GM12878 (cell line): Measurements from ENCODE around the gene ARHGAP26. TPM values are rescaled to one million over a fixed set of nuclear protein-coding genes. Genes with fewer than 3 reads are reported as not detected.

ENCODE experiments used
- ATAC-seq: fragments of 200-7000 bp; cut with Tn5 transposase; 3 replicates; pipeline ENCODE4 v1.9.1; 2020; ENCODE audit warnings: mild to moderate bottlenecking, moderate library complexity
- BruUV-seq: library from RNA; stranded (reverse); fragments of 400-500 nt; replicated peaks from 2 replicates; lab custom pipeline; 2021; lab: Mats Ljungman, UMichigan
- CTCF ChIA-PET: fragments of 300-600 bp; sonication (Branson Sonifier 250); formaldehyde crosslinking; extraction: SDS; loops from one replicate; lab custom pipeline; 2021; ENCODE audit warnings: inconsistent platforms; lab: Yijun Ruan, JAX
- POLR2A ChIA-PET: fragments of 350-600 bp; formaldehyde crosslinking; extraction: SDS; loops from one replicate; lab custom pipeline; 2021; ENCODE audit warnings: inconsistent platforms; lab: Charles Lee
- RAD21 ChIA-PET: fragments of 300-600 bp; sonication (Branson Sonifier 250); formaldehyde crosslinking; loops from one replicate; lab custom pipeline; 2023; ENCODE audit warnings: antibody characterized with exemption; ENCODE audit not compliant: unreplicated experiment; lab: Charles Lee
- SMC1A ChIA-PET: fragments of 300-600 bp; sonication (Branson Sonifier 250); formaldehyde crosslinking; loops from one replicate; lab custom pipeline; 2023; ENCODE audit not compliant: unreplicated experiment, uncharacterized antibody; lab: Charles Lee
- DNase-seq: peaks from one replicate; pipeline ENCODE4 v3.0.0-alpha.2; 2011; ENCODE audit warnings: low read depth, low spot score
- FAIRE-seq: peaks from 3 replicates; lab custom pipeline; 2011; peaks lifted over from hg19 to GRCh38; lab: Jason Lieb, UNC
- H2AFZ ChIP-seq: 2 replicates; pipeline ENCODE4 v1.6.0; 2011; ENCODE audit warnings: low read depth, low read length, control low read depth; ENCODE audit not compliant: control insufficient read depth
- H3K27ac ChIP-seq: 2 replicates; pipeline ENCODE4 v1.5.1; 2011; ENCODE audit warnings: control low read depth; ENCODE audit not compliant: control insufficient read depth, insufficient read depth
- H3K27me3 ChIP-seq, 2 experiments: replicated peaks in 1 of 2; 2 replicates each; pipeline versions ENCODE4 v1.6.0 to v1.6.1; 2011; ENCODE audit warnings: low read length in 1 of 2; ENCODE audit not compliant: control insufficient read depth in 2 of 2, insufficient read depth in 2 of 2
- H3K36me3 ChIP-seq, 2 experiments: 2 replicates each; pipeline ENCODE4 v1.5.1; 2011; ENCODE audit warnings: low read length in 1 of 2; ENCODE audit not compliant: control insufficient read depth in 2 of 2, insufficient read depth in 2 of 2
- H3K4me1 ChIP-seq: 2 replicates; pipeline ENCODE4 v1.6.1; 2011; ENCODE audit warnings: mild to moderate bottlenecking, low read length, moderate library complexity, mixed read lengths; ENCODE audit not compliant: control insufficient read depth, insufficient read depth
- H3K4me2 ChIP-seq: 2 replicates; pipeline ENCODE4 v1.6.0; 2011; ENCODE audit warnings: control low read depth; ENCODE audit not compliant: control insufficient read depth, insufficient read depth
- H3K4me3 ChIP-seq: fragments of 200-600 bp; sonication (generic); 2 replicates; pipeline ENCODE4 v1.5.1; 2016
- H3K79me2 ChIP-seq: 2 replicates; pipeline ENCODE4 v1.6.0; 2011; ENCODE audit warnings: low read length; ENCODE audit not compliant: control insufficient read depth, insufficient read depth
- H3K9ac ChIP-seq: 2 replicates; pipeline ENCODE4 v1.8.0; 2011; ENCODE audit warnings: low read length, control low read depth, mixed read lengths; ENCODE audit not compliant: control insufficient read depth, insufficient read depth
- H3K9me3 ChIP-seq: replicated peaks from 3 replicates; pipeline ENCODE4 v1.5.1; 2011; ENCODE audit warnings: mild to moderate bottlenecking, low read length; ENCODE audit not compliant: control insufficient read depth, insufficient read depth
- H4K20me1 ChIP-seq: 2 replicates; pipeline ENCODE4 v1.6.0; 2011; ENCODE audit not compliant: control insufficient read depth, insufficient read depth
- CHD4 ChIP-seq: fragments of 200-600 bp; sonication (generic); IDR thresholded peaks from 2 replicates; pipeline ENCODE4 v1.6.1; 2016; ENCODE audit warnings: mild to moderate bottlenecking
- FOXK2 ChIP-seq: fragments of 450-650 bp; IDR thresholded peaks from 2 replicates; pipeline ENCODE4 v1.6.1; 2017; ENCODE audit warnings: mild to moderate bottlenecking, moderate library complexity
- IKZF2 ChIP-seq, 2 experiments: fragments of 450-650 bp; IDR thresholded peaks; 2 replicates each; pipeline ENCODE4 v1.6.1; 2017; ENCODE audit warnings: mild to moderate bottlenecking in 2 of 2, moderate library complexity in 2 of 2
- MYB ChIP-seq: fragments of 150-350 bp; IDR thresholded peaks from 2 replicates; pipeline ENCODE4 v1.6.1; 2014; ENCODE audit warnings: mild to moderate bottlenecking, low read depth, low read length, borderline replicate concordance
- SIX5 ChIP-seq: IDR thresholded peaks from 2 replicates; pipeline ENCODE4 v1.6.1; 2011; ENCODE audit warnings: mild to moderate bottlenecking, low read depth, low read length, moderate library complexity; ENCODE audit not compliant: severe bottlenecking
- SRF ChIP-seq, 2 experiments: IDR thresholded peaks; 2 replicates each; pipeline ENCODE4 v1.6.1; 2011; ENCODE audit warnings: low read depth in 2 of 2, low read length in 2 of 2, mild to moderate bottlenecking in 1 of 2, moderate library complexity in 1 of 2
- STAT1 ChIP-seq: fragments of 450-650 bp; conservative IDR thresholded peaks from 2 replicates; pipeline ENCODE4 v1.6.1; 2014; ENCODE audit warnings: antibody characterized with exemption, mild to moderate bottlenecking
- TCF3 ChIP-seq: IDR thresholded peaks from 2 replicates; pipeline ENCODE4 v1.6.1; 2012; ENCODE audit warnings: low read depth, mild to moderate bottlenecking, low read length, borderline replicate concordance; ENCODE audit not compliant: insufficient read depth
- WGBS: methylation state at CpG from one replicate; pipeline ENCODE4 v1.1.6; 2016; ENCODE audit warnings: low lambda C conversion rate; ENCODE audit not compliant: insufficient replicate concordance, insufficient coverage; ENCODE audit errors: missing lambda C conversion rate; 5-methylcytosine and 5-hydroxymethylcytosine counted together
- in situ Hi-C: fragments of 300-500 bp; cut with MboI; formaldehyde crosslinking; loops from 9 replicates; pipeline ENCODE4 v1.14.3; 2018; ENCODE audit warnings: mixed read lengths
- intact Hi-C: fragments of 100-400 bp; cut with micrococcal nuclease; formaldehyde crosslinking; loops from one replicate; pipeline ENCODE4 v1.14.2; 2022; ENCODE audit not compliant: unreplicated experiment
- polyA plus RNA-seq, 11 experiments: library from polyadenylated mRNA; depleted of rRNA in 4 of 11; unstranded in 6 of 11; stranded (reverse) in 5 of 11; fragments of >200 nt; fragmentation: Nextera tagmentation in 4 of 11; fragmentation: Illumina TruSeq in 1 of 11; extraction: Ambion mirVana in 4 of 11; extraction: Trizol in 1 of 11; gene quantifications; 1 replicate in 1 of 11; 2 replicates in 10 of 11; pipeline versions ENCODE4 v1.2.1 to v1.2.3, GENCODE V29; 2011 to 2016; ENCODE audit warnings: inconsistent platforms in 2 of 11, missing spikeins in 2 of 11, low read depth in 1 of 11
- total RNA-seq, 4 experiments: library from RNA; depleted of rRNA in 3 of 4; stranded (reverse); fragments of >200 nt in 3 of 4; fragmentation: Illumina TruSeq in 1 of 4; extraction: Trizol in 1 of 4; gene quantifications; 2 replicates each; pipeline versions ENCODE4 v1.2.1 to v1.2.3, GENCODE V29; 2013 to 2021
- TF ChIP-seq, protein P1 (sequence below): fragments of 450-650 bp; IDR thresholded peaks from 2 replicates; pipeline ENCODE4 v1.6.1; 2018; ENCODE audit warnings: borderline replicate concordance, mild to moderate bottlenecking; ENCODE audit not compliant: partially characterized antibody
- TF ChIP-seq, protein P2 (sequence below): IDR thresholded peaks from 2 replicates; pipeline ENCODE4 v1.6.1; 2011; ENCODE audit warnings: mild to moderate bottlenecking, low read depth, low read length, moderate library complexity; ENCODE audit not compliant: insufficient replicate concordance
- TF ChIP-seq, protein P3 (sequence below): IDR thresholded peaks from 2 replicates; pipeline ENCODE4 v1.6.1; 2011; ENCODE audit warnings: borderline replicate concordance, low read depth, mild to moderate bottlenecking, moderate library complexity, mixed read lengths, low read length; ENCODE audit not compliant: insufficient read depth; ENCODE audit errors: extremely low read length
- TF ChIP-seq, protein P4 (sequence below): fragments of 450-650 bp; IDR thresholded peaks from 2 replicates; pipeline ENCODE4 v1.6.1; 2018; ENCODE audit warnings: mild to moderate bottlenecking, low read depth, moderate library complexity; ENCODE audit not compliant: partially characterized antibody
- TF ChIP-seq, protein P5 (sequence below): IDR thresholded peaks from 2 replicates; pipeline ENCODE4 v1.6.1; 2011; ENCODE audit warnings: borderline replicate concordance, low read depth, mild to moderate bottlenecking, moderate library complexity, low read length; ENCODE audit not compliant: insufficient read depth, poor library complexity, severe bottlenecking

Gene ARHGAP26
- total and polyA plus RNA-seq, 10 of the 15 experiments (the other 5 are each of a cell fraction or from before 2014, with no cell fraction given): 9.4 to 41.5 (median 19.3) TPM

DNA sequence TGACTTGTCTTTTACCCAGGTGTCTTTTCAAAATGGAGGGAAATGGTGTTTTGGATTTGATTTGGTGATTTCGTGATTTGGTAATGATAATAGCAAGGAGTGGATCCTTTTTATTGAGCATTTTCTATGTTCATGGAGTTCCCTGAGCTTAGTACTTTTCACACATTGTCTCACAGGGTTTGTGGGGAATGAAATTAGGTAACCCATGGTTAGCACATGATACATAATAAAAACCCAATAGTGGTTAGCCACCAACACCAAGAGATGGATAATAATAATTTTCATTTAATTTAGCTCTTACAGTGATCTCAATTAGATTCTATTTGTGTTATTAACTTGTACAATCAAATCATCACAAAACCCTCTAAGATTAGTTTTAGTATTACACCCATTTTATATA, 65.4 kb downstream of the ARHGAP26 start (continued):
- TF ChIP-seq, protein P1, sequence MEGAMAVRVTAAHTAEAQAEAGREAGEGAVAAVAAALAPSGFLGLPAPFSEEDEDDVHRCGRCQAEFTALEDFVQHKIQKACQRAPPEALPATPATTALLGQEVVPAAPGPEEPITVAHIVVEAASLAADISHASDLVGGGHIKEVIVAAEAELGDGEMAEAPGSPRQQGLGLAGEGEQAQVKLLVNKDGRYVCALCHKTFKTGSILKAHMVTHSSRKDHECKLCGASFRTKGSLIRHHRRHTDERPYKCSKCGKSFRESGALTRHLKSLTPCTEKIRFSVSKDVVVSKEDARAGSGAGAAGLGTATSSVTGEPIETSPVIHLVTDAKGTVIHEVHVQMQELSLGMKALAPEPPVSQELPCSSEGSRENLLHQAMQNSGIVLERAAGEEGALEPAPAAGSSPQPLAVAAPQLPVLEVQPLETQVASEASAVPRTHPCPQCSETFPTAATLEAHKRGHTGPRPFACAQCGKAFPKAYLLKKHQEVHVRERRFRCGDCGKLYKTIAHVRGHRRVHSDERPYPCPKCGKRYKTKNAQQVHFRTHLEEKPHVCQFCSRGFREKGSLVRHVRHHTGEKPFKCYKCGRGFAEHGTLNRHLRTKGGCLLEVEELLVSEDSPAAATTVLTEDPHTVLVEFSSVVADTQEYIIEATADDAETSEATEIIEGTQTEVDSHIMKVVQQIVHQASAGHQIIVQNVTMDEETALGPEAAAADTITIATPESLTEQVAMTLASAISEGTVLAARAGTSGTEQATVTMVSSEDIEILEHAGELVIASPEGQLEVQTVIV: no peak
- TF ChIP-seq MYB: no peak
- TF ChIP-seq, protein P2, sequence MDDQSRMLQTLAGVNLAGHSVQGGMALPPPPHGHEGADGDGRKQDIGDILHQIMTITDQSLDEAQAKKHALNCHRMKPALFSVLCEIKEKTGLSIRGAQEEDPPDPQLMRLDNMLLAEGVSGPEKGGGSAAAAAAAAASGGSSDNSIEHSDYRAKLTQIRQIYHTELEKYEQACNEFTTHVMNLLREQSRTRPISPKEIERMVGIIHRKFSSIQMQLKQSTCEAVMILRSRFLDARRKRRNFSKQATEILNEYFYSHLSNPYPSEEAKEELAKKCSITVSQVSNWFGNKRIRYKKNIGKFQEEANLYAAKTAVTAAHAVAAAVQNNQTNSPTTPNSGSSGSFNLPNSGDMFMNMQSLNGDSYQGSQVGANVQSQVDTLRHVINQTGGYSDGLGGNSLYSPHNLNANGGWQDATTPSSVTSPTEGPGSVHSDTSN: no peak

DNA sequence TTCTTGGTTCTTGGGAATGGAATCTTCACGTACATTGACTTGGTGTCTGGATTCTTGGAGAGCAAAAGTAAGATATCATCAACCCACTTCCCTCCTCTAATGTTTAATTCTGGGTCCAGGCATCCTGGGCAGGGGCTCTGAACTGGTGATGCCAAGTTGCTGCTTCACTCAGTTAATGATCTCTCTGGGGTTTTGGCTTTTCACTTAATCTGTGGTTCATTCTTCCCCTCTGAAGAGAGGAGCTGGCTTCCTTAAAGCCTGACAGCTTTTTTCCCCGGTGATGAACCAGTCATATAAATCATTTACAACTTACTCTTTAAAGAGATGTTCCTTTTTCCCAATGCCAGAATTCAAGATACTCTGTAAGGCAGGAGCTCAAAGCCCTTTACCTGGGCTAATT, 65.9 kb downstream of the ARHGAP26 start:
- WGBS: 41% methylated on average over 2 of the region's 2 CpGs
- Histone ChIP-seq H4K20me1 (no peaks in the 10 kb centered on the region), H3K4me2 (no peak overlapping the region), H3K9ac (no peak overlapping the region), H3K36me3 (no peaks in the 10 kb centered on the region), H3K79me2 (no peaks in the 10 kb centered on the region), H3K9me3 (no peaks in the 10 kb centered on the region), H3K4me3 (no peak overlapping the region), H3K27me3 (no peaks in the 10 kb centered on the region), H3K4me1 (no peaks in the 10 kb centered on the region), H2AFZ (no peak overlapping the region), H3K27ac (no peak overlapping the region)
- intact Hi-C loops (no loop called here), in situ Hi-C loops (no loop called here)
- FAIRE-seq (no peak), ATAC-seq (no peak), DNase-seq (no peak)
- ChIA-PET RAD21 (no interaction called here), POLR2A (no interaction called here), CTCF (interaction anchor here (0.7 to 1.0 kb wide), 3 partner anchors 52 to 123 kb away, joined by 3 to 5 read pairs (median 3); no protein-coding TSS in a partner anchor), SMC1A (no interaction called here)
- BruUV-seq: no TSS peak
- TF ChIP-seq FOXK2 (no peak), TCF3 (no peak), IKZF2 (IDR thresholded peaks at IDR 0.05) (no peak), STAT1 (no peak), SIX5 (no peak), SRF (IDR thresholded peaks at IDR 0.05; ENCODE audit: low read depth in 2 of 2, low read length in 2 of 2) (no peak), CHD4 (no peak)
- TF ChIP-seq, protein P3, sequence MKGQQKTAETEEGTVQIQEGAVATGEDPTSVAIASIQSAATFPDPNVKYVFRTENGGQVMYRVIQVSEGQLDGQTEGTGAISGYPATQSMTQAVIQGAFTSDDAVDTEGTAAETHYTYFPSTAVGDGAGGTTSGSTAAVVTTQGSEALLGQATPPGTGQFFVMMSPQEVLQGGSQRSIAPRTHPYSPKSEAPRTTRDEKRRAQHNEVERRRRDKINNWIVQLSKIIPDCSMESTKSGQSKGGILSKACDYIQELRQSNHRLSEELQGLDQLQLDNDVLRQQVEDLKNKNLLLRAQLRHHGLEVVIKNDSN: no peak
- TF ChIP-seq, protein P4, sequence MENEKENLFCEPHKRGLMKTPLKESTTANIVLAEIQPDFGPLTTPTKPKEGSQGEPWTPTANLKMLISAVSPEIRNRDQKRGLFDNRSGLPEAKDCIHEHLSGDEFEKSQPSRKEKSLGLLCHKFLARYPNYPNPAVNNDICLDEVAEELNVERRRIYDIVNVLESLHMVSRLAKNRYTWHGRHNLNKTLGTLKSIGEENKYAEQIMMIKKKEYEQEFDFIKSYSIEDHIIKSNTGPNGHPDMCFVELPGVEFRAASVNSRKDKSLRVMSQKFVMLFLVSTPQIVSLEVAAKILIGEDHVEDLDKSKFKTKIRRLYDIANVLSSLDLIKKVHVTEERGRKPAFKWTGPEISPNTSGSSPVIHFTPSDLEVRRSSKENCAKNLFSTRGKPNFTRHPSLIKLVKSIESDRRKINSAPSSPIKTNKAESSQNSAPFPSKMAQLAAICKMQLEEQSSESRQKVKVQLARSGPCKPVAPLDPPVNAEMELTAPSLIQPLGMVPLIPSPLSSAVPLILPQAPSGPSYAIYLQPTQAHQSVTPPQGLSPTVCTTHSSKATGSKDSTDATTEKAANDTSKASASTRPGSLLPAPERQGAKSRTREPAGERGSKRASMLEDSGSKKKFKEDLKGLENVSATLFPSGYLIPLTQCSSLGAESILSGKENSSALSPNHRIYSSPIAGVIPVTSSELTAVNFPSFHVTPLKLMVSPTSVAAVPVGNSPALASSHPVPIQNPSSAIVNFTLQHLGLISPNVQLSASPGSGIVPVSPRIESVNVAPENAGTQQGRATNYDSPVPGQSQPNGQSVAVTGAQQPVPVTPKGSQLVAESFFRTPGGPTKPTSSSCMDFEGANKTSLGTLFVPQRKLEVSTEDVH: no peak
- TF ChIP-seq, protein P5, sequence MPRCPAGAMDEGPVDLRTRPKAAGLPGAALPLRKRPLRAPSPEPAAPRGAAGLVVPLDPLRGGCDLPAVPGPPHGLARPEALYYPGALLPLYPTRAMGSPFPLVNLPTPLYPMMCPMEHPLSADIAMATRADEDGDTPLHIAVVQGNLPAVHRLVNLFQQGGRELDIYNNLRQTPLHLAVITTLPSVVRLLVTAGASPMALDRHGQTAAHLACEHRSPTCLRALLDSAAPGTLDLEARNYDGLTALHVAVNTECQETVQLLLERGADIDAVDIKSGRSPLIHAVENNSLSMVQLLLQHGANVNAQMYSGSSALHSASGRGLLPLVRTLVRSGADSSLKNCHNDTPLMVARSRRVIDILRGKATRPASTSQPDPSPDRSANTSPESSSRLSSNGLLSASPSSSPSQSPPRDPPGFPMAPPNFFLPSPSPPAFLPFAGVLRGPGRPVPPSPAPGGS: no peak
